ENCODE data around the gene GJB2. TPM values are rescaled to one million over a fixed set of nuclear protein-coding genes. Genes with fewer than 3 reads are reported as not detected.

GJB2 gene
- total and polyA plus RNA-seq, 10 of the 15 experiments (the other 5 are each of a cell fraction or from before 2014, with no cell fraction given): 0.07 to 0.59 (median 0.31) TPM; not detected in 1

- no peak overlapping the region for H3K4me3 ChIP-seq
- WGBS (ENCODE audit: insufficient coverage, insufficient replicate concordance, low lambda C conversion rate, missing lambda C conversion rate): 83% methylated on average over 8 of the region's 8 CpGs
- no peaks in the 10 kb centered on the region for H3K36me3 ChIP-seq (ENCODE audit: control insufficient read depth in 2 of 2, insufficient read depth in 2 of 2, low read length in 1 of 2)
- TF ChIP-seq JUNB (IDR thresholded peaks at IDR 0.05): no peak
- TF ChIP-seq EP300 (IDR thresholded peaks at IDR 0.05; ENCODE audit: borderline replicate concordance in 1 of 2, control insufficient read depth in 1 of 2, low read depth in 2 of 2, low read length in 2 of 2): no peak
- TF ChIP-seq MEF2A (IDR thresholded peaks at IDR 0.05; ENCODE audit: insufficient read depth, low read depth, low read length): no peak
- TF ChIP-seq, protein P1, sequence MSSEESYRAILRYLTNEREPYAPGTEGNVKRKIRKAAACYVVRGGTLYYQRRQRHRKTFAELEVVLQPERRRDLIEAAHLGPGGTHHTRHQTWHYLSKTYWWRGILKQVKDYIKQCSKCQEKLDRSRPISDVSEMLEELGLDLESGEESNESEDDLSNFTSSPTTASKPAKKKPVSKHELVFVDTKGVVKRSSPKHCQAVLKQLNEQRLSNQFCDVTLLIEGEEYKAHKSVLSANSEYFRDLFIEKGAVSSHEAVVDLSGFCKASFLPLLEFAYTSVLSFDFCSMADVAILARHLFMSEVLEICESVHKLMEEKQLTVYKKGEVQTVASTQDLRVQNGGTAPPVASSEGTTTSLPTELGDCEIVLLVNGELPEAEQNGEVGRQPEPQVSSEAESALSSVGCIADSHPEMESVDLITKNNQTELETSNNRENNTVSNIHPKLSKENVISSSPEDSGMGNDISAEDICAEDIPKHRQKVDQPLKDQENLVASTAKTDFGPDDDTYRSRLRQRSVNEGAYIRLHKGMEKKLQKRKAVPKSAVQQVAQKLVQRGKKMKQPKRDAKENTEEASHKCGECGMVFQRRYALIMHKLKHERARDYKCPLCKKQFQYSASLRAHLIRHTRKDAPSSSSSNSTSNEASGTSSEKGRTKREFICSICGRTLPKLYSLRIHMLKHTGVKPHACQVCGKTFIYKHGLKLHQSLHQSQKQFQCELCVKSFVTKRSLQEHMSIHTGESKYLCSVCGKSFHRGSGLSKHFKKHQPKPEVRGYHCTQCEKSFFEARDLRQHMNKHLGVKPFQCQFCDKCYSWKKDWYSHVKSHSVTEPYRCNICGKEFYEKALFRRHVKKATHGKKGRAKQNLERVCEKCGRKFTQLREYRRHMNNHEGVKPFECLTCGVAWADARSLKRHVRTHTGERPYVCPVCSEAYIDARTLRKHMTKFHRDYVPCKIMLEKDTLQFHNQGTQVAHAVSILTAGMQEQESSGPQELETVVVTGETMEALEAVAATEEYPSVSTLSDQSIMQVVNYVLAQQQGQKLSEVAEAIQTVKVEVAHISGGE (CRISPR knock-in tag; IDR thresholded peaks at IDR 0.05): no peak
- TF ChIP-seq SPI1 (IDR thresholded peaks at IDR 0.05; ENCODE audit: borderline replicate concordance, insufficient read depth, low read depth, low read length): no peak
- ChIA-PET CTCF (interaction anchor here (0.6 to 6.6 kb wide), 8 partner anchors 10 to 731 kb away, joined by 3 to 101 read pairs (median 6); no protein-coding TSS in a partner anchor), SMC1A (ENCODE audit: uncharacterized antibody, unreplicated experiment) (interaction anchor here (1.3 to 2.7 kb wide), 4 partner anchors 9 to 293 kb away, joined by 3 to 27 read pairs (median 5); no protein-coding TSS in a partner anchor), RAD21 (ENCODE audit: unreplicated experiment) (interaction anchor here (1.6 kb wide), 1 partner anchor 730 kb away, joined by 6 read pairs; no protein-coding TSS in a partner anchor), POLR2A (no interaction called here)
- no peak overlapping the region for H3K9ac ChIP-seq (ENCODE audit: control insufficient read depth, insufficient read depth, low read length)
- ATAC-seq: no peak
- in situ Hi-C loops (cut with MboI): loop anchor here (25.0 kb wide), 1 partner anchor 642 kb away; no protein-coding TSS in a partner anchor
- no peak overlapping the region for H3K4me2 ChIP-seq (ENCODE audit: control insufficient read depth, insufficient read depth)
- H3K27me3 ChIP-seq (replicated peaks in 1 of 2; ENCODE audit: control insufficient read depth in 2 of 2, insufficient read depth in 2 of 2, low read length in 1 of 2): peaks cover 7 to 25% of the 10 kb centered on the region in 2 experiments; a peak in 3 of 4 replicates
- H3K79me2 ChIP-seq (ENCODE audit: control insufficient read depth, insufficient read depth, low read length): no peaks in the 10 kb centered on the region
- FAIRE-seq: no peak
- H3K4me1 ChIP-seq (ENCODE audit: control insufficient read depth, insufficient read depth, low read length): peaks cover 12% of the 10 kb centered on the region
- H2AFZ ChIP-seq (ENCODE audit: control insufficient read depth, low read depth, low read length): no peak overlapping the region
- DNase-seq (ENCODE audit: low read depth, low spot score): no peak
- intact Hi-C loops (cut with micrococcal nuclease; ENCODE audit: unreplicated experiment): loop anchor here (5.0 kb wide), 1 partner anchor 632 kb away; no protein-coding TSS in a partner anchor
- no peaks in the 10 kb centered on the region for H3K9me3 ChIP-seq (replicated peaks; ENCODE audit: control insufficient read depth, insufficient read depth, low read length)
- H3K27ac ChIP-seq (ENCODE audit: control insufficient read depth, insufficient read depth): no peak overlapping the region
- H4K20me1 ChIP-seq (ENCODE audit: control insufficient read depth, insufficient read depth): no peaks in the 10 kb centered on the region
- BruUV-seq (replicated peaks): no TSS peak
Measured at GRCh38 chr13:20195801-20196200, 3.1 kb upstream of the GJB2 start.

Data from GM12878 (cell line).